ENCODE results near the gene DHRSX. TPM values are rescaled to one million over a fixed set of nuclear protein-coding genes. Genes with fewer than 3 reads are reported as not detected.
"Not testable (repeated sequence)": the region's sequence is repeated elsewhere in the genome, so short reads cannot be mapped to it uniquely, and the experiment has no call there.

Gene DHRSX
- total and polyA plus RNA-seq, 4 experiments from 2014 or later = 12.1 to 23.5 (median 16.5) TPM

DNA sequence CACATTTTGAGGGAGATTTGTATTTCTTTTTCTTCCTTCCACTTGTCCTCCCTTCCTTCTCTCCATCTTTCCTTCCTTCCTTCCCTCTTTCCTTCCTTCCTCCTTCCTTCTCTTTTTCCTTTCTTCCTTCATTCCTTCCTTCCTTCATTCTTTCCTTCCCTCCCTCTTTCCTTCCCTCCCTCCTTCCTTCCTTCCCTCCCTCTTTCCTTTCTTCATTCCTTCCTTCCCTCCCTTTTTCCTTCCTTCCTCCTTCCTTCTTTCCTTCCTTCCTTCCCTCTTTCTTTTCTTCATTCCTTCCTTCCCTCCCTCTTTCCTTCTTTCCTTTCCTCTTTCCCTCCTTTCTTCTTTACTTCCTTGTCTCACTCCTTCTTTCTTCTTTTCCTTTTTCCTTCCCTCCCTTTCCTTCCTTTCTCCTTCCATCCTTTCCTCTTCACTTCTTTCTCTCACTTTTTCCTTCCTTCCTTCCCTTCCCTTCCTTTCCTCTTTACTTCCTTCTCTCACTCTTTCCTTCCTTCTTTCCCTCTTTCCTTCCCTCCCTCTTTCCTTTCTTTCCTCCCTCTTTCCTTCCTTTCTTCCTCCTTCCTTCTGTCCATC, 74.4 kb downstream of the DHRSX start:
- intact Hi-C loops (cut with micrococcal nuclease) = no loop called here
- Histone ChIP-seq H3K4me1 (ENCODE audit: insufficient read depth, low read length) (no peaks in the 10 kb centered on the region), H3K27ac (ENCODE audit: low read depth, low read length) (no peak overlapping the region), H3K36me3 (ENCODE audit: insufficient read depth, low read length) (no peaks in the 10 kb centered on the region), H3K27me3 (ENCODE audit: insufficient read depth, low read length) (no peaks in the 10 kb centered on the region), H3K9me3 (ENCODE audit: control insufficient read depth in 1 of 2, low read length in 2 of 2) (no peaks in the 10 kb centered on the region), H3K4me3 (ENCODE audit: low read length in 2 of 2) (no peak overlapping the region)
- H3K4me3 Mint-ChIP-seq = no peak overlapping the region
- peaks cover 0 to 11% (median 5%) of the 10 kb centered on the region in 8 donors for H3K9me3 Mint-ChIP-seq
- peaks cover 61 to 84% of the 10 kb centered on the region in 2 donors for H3K36me3 Mint-ChIP-seq
- H3K4me1 Mint-ChIP-seq = peaks cover 0 to 8% (median 0%) of the 10 kb centered on the region in 4 donors
- H3K27ac Mint-ChIP-seq = no peak overlapping the region
- no peaks in the 10 kb centered on the region for H3K27me3 Mint-ChIP-seq
- no peak for DNase-seq
- POLR2A ChIA-PET (ENCODE audit: partially characterized antibody) = no interaction called here
- CTCF ChIA-PET (ENCODE audit: partially characterized antibody) = no interaction called here

DNA sequence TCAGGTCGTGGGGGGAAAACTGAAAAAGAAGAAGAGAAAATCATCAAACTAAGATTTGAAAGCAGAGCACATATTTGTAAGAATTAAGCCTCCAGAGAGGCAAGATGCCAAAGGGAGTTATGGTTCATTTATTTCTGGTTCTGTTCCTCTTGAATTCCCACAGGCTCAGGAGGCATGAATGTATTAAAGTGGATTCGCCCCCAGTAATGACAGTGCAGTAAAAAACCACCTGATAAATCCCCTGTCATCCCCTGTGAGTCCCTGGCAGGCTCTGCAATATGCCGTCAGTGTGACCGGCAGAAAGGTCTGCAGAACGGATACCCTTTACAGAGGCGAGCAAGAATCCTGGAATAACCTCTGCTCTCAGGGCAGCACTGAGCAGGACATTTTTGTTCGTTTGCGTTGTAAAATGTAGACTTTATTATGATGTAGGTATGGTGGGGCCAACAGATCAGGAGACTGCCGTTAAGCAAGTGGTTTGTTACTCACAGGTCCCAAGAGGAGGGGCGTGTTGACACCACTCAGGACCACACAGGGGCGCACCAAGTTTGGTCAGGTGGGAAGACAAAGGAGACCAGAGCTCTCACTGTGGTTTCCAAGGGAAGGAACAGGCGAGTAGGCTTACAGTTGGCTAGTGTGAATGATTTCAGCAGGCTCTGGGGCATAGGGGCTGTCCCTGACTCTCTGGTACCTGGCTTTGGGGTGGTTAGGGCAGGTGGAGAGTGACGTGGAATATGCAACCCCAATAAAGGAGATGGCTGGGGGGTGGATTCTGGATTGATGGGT, 75.3 kb downstream of the DHRSX start:
- Mint-ChIP-seq H3K9me3 (peaks cover 0 to 11% (median 6%) of the 10 kb centered on the region in 8 donors), H3K4me3 (no peak overlapping the region), H3K36me3 (peaks cover 64 to 88% of the 10 kb centered on the region in 2 donors), H3K27me3 (no peaks in the 10 kb centered on the region), H3K4me1 (peaks cover 0 to 8% (median under 1%) of the 10 kb centered on the region in 4 donors), H3K27ac (peak overlapping the region in 1 of 7 donors; percentile 56)
- H3K27ac ChIP-seq (ENCODE audit: low read depth, low read length) = no peak overlapping the region
- no peak overlapping the region for H3K4me3 ChIP-seq (ENCODE audit: low read length in 2 of 2)
- no peaks in the 10 kb centered on the region for H3K36me3 ChIP-seq (ENCODE audit: insufficient read depth, low read length)
- no peaks in the 10 kb centered on the region for H3K27me3 ChIP-seq (ENCODE audit: insufficient read depth, low read length)
- no peaks in the 10 kb centered on the region for H3K9me3 ChIP-seq (ENCODE audit: control insufficient read depth in 1 of 2, low read length in 2 of 2)
- ChIA-PET POLR2A (ENCODE audit: partially characterized antibody) (no interaction called here), CTCF (ENCODE audit: partially characterized antibody) (no interaction called here)
- intact Hi-C loops (cut with micrococcal nuclease) = no loop called here
- DNase-seq = no peak
- H3K4me1 ChIP-seq (ENCODE audit: insufficient read depth, low read length) = no peaks in the 10 kb centered on the region

DNA sequence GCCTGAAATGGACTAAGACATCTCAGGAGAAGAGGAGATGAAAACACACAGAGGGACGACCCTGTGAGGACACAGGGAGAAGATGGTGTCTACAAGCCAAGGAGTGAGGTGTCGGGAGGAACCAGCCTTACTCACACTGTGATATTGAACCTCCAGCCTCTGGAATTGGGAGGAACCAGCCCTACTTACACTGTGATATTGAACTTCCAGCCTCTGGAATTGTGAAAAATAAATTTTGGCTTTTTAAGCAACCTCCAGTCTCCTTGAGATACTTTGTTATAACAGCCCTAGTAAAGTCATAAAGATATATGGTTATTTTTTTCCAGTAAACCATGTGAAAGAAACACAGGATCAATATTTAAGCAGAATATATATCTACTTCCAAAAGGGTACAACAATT, 76.5 kb downstream of the DHRSX start:
- no peaks in the 10 kb centered on the region for H3K4me1 ChIP-seq (ENCODE audit: insufficient read depth, low read length)
- Mint-ChIP-seq H3K4me3 (no peak overlapping the region), H3K4me1 (peaks cover 0 to 5% (median under 1%) of the 10 kb centered on the region in 4 donors), H3K9me3 (peaks cover 0 to 11% (median 6%) of the 10 kb centered on the region in 8 donors), H3K27ac (no peak overlapping the region), H3K36me3 (peaks cover 54 to 78% of the 10 kb centered on the region in 2 donors), H3K27me3 (no peaks in the 10 kb centered on the region)
- no peaks in the 10 kb centered on the region for H3K27me3 ChIP-seq (ENCODE audit: insufficient read depth, low read length)
- H3K4me3 ChIP-seq (ENCODE audit: low read length in 2 of 2) = no peak overlapping the region
- ChIA-PET POLR2A (ENCODE audit: partially characterized antibody) (no interaction called here), CTCF (ENCODE audit: partially characterized antibody) (no interaction called here)
- DNase-seq = no peak
- intact Hi-C loops (cut with micrococcal nuclease) = no loop called here
- no peaks in the 10 kb centered on the region for H3K36me3 ChIP-seq (ENCODE audit: insufficient read depth, low read length)
- H3K9me3 ChIP-seq (ENCODE audit: control insufficient read depth in 1 of 2, low read length in 2 of 2) = no peaks in the 10 kb centered on the region
- no peak overlapping the region for H3K27ac ChIP-seq (ENCODE audit: low read depth, low read length)

DNA sequence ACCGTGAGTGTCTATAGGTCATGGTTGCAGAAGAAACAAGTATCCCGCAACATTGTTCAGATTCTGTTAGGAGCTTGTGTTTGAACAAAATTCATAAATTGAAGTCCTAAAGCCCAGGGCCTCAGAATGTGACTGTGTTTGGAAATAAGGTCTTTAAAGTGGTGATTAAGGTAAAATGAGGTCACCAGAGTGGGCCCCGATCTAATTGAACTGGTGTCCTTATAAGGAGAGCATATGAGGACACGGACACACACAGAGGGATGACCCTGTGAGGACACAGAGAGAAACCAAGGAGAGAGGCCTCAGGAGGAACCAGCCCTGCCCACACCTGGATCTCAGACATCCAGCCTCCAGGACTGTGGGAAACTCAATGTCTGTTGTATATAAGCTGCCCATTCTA, 76.9 kb downstream of the DHRSX start:
- peaks cover 54 to 74% of the 10 kb centered on the region in 2 donors for H3K36me3 Mint-ChIP-seq
- intact Hi-C loops (cut with micrococcal nuclease) = no loop called here

DNA sequence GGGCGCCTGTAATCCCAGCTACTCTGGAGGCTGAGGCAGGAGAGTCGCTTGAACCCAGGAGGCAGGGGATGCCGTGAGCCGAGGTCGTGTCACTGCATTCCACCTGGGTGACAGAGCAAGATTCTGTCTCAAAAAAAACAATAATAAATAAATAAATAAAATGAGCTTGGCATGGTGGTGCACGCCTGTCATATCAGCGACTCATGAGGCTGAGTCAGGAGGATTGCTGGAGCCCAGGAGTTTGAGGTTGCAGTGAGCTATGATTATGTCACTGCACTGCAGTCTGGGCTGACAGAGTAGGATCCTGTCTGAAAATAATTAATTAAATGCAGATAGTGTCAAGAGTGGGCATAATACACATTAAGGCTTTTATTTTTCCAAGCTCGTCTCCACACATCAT, 77.5 kb downstream of the DHRSX start:
- Mint-ChIP-seq H3K4me1 (peaks cover 0 to 5% (median under 1%) of the 10 kb centered on the region in 4 donors), H3K27me3 (no peaks in the 10 kb centered on the region), H3K9me3 (peaks cover 0 to 11% (median 4%) of the 10 kb centered on the region in 8 donors), H3K36me3 (peaks cover 51 to 68% of the 10 kb centered on the region in 2 donors), H3K27ac (no peak overlapping the region), H3K4me3 (no peak overlapping the region)
- H3K9me3 ChIP-seq (ENCODE audit: control insufficient read depth in 1 of 2, low read length in 2 of 2) = no peaks in the 10 kb centered on the region
- ChIA-PET CTCF (ENCODE audit: partially characterized antibody) (no interaction called here), POLR2A (ENCODE audit: partially characterized antibody) (no interaction called here)
- H3K36me3 ChIP-seq (ENCODE audit: insufficient read depth, low read length) = no peaks in the 10 kb centered on the region
- DNase-seq = no peak
- H3K27me3 ChIP-seq (ENCODE audit: insufficient read depth, low read length) = no peaks in the 10 kb centered on the region
- no peak overlapping the region for H3K27ac ChIP-seq (ENCODE audit: low read depth, low read length)
- no peak overlapping the region for H3K4me3 ChIP-seq (ENCODE audit: low read length in 2 of 2)
- intact Hi-C loops (cut with micrococcal nuclease) = no loop called here
- no peaks in the 10 kb centered on the region for H3K4me1 ChIP-seq (ENCODE audit: insufficient read depth, low read length)

More for the DNA sequence above, 76.9 kb downstream of the DHRSX start:
- POLR2A ChIA-PET (ENCODE audit: partially characterized antibody) = no interaction called here
- Histone ChIP-seq H3K4me3 (ENCODE audit: low read length in 2 of 2) (no peak overlapping the region), H3K27me3 (ENCODE audit: insufficient read depth, low read length) (no peaks in the 10 kb centered on the region), H3K9me3 (ENCODE audit: control insufficient read depth in 1 of 2, low read length in 2 of 2) (no peaks in the 10 kb centered on the region), H3K36me3 (ENCODE audit: insufficient read depth, low read length) (no peaks in the 10 kb centered on the region), H3K27ac (ENCODE audit: low read depth, low read length) (no peak overlapping the region), H3K4me1 (ENCODE audit: insufficient read depth, low read length) (no peaks in the 10 kb centered on the region)
- Mint-ChIP-seq H3K27me3 (no peaks in the 10 kb centered on the region), H3K27ac (no peak overlapping the region), H3K9me3 (peaks cover 0 to 11% (median 5%) of the 10 kb centered on the region in 8 donors), H3K4me1 (peaks cover 0 to 5% (median under 1%) of the 10 kb centered on the region in 4 donors), H3K4me3 (no peak overlapping the region)
- CTCF ChIA-PET (ENCODE audit: partially characterized antibody) = no interaction called here
- no peak for DNase-seq

DNA sequence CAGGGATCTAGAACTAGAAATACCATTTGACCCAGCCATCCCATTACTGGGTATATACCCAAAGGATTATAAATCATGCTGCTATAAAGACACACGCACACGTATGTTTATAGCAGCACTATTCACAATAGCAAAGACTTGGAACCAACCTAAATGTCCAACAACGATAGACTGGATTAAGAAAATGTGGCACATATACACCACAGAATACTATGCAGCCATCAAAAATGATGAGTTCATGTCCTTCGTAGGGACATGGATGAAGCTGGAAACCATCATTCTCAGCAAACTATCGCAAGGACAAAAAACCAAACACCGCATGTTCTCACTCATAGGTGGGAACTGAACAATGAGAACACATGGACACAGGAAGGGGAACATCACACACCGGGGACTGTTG, 81.4 kb downstream of the DHRSX start:
- intact Hi-C loops (cut with micrococcal nuclease); CTCF ChIA-PET (ENCODE audit: partially characterized antibody); DNase-seq; H3K27me3 Mint-ChIP-seq; H3K4me1 ChIP-seq (ENCODE audit: insufficient read depth, low read length); H3K4me1 Mint-ChIP-seq; H3K4me3 ChIP-seq (ENCODE audit: low read length in 2 of 2); H3K27ac Mint-ChIP-seq; H3K9me3 Mint-ChIP-seq; H3K9me3 ChIP-seq (ENCODE audit: control insufficient read depth in 1 of 2, low read length in 2 of 2); H3K36me3 ChIP-seq (ENCODE audit: insufficient read depth, low read length); POLR2A ChIA-PET (ENCODE audit: partially characterized antibody); H3K4me3 Mint-ChIP-seq; H3K27ac ChIP-seq (ENCODE audit: low read depth, low read length); H3K27me3 ChIP-seq (ENCODE audit: insufficient read depth, low read length): not testable (repeated sequence)
- peaks cover 25 to 31% of the 10 kb centered on the region in 2 donors for H3K36me3 Mint-ChIP-seq

DNA sequence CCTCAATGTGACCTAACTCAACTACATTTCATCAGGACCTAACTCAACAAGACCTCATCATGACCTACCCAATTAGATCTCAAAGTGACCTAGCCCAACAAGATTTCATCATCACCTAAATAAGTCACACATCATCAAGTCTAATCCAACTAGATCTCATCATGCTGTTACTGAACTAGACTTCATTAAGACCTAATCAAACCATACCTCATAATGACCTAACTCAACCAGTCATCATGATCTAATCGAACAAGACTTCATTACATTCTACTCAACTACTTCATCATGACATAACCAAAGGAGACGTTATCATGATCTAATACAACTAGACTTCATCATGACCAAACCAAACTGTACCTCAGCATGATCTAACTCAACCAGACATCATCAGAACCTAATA, 82.8 kb downstream of the DHRSX start:
- Histone ChIP-seq H3K9me3 (ENCODE audit: control insufficient read depth in 1 of 2, low read length in 2 of 2) (no peaks in the 10 kb centered on the region), H3K4me1 (ENCODE audit: insufficient read depth, low read length) (no peaks in the 10 kb centered on the region), H3K4me3 (ENCODE audit: low read length in 2 of 2) (no peak overlapping the region), H3K36me3 (ENCODE audit: insufficient read depth, low read length) (no peaks in the 10 kb centered on the region), H3K27ac (ENCODE audit: low read depth, low read length) (no peak overlapping the region), H3K27me3 (ENCODE audit: insufficient read depth, low read length) (no peaks in the 10 kb centered on the region)
- Mint-ChIP-seq H3K9me3 (peaks cover 0 to 5% (median 0%) of the 10 kb centered on the region in 8 donors), H3K36me3 (peaks cover 16 to 21% of the 10 kb centered on the region in 2 donors), H3K4me1 (peaks cover 0 to 3% (median under 1%) of the 10 kb centered on the region in 4 donors), H3K4me3 (no peak overlapping the region), H3K27ac (no peak overlapping the region), H3K27me3 (no peaks in the 10 kb centered on the region)
- ChIA-PET POLR2A (ENCODE audit: partially characterized antibody) (no interaction called here), CTCF (ENCODE audit: partially characterized antibody) (no interaction called here)
- intact Hi-C loops (cut with micrococcal nuclease) = no loop called here
- DNase-seq = no peak

Measured in CD4-positive, alpha-beta memory T cell (primary cell).